BLaER1 treated with 17β-estradiol and CSF1 and Interleukin-3, amounts not matched to agents 10 nM and 100 nM (cell line): ENCODE results near the gene GPR161.

ENCODE experiments used
- H3K27ac ChIP-seq, 11 experiments: shearing (Covaris generic); formaldehyde crosslinking; 2 replicates each; pipeline ENCODE4 v1.8.1; 2022
- H3K27me3 ChIP-seq, 11 experiments: shearing (Covaris generic); formaldehyde crosslinking; 2 replicates each; pipeline ENCODE4 v1.8.1; 2022
- H3K36me3 ChIP-seq, 11 experiments: shearing (Covaris generic); formaldehyde crosslinking; 2 replicates each; pipeline ENCODE4 v1.8.1; 2022
- H3K4me1 ChIP-seq, 10 experiments: shearing (Covaris generic); formaldehyde crosslinking; 2 replicates each; pipeline ENCODE4 v1.8.1; 2022
- H3K4me2 ChIP-seq, 11 experiments: shearing (Covaris generic); formaldehyde crosslinking; 2 replicates each; pipeline ENCODE4 v1.8.1; 2022
- H3K4me3 ChIP-seq, 10 experiments: shearing (Covaris generic); formaldehyde crosslinking; 2 replicates each; pipeline ENCODE4 v1.8.1; 2022
- H3K9ac ChIP-seq, 11 experiments: shearing (Covaris generic); formaldehyde crosslinking; 2 replicates each; pipeline ENCODE4 v1.8.1; 2022
- H3K9me3 ChIP-seq, 11 experiments: shearing (Covaris generic); formaldehyde crosslinking; replicated peaks in 1 of 11; 2 replicates each; pipeline ENCODE4 v1.8.1; 2022
- H4K20me1 ChIP-seq, 11 experiments: shearing (Covaris generic); formaldehyde crosslinking; 2 replicates each; pipeline ENCODE4 v1.8.1; 2022
- Cebpa-rat ChIP-seq, 11 experiments: shearing (Covaris generic); IDR thresholded peaks; 2 replicates each; pipeline ENCODE4 v1.8.1; 2022

Gene GPR161

GRCh38 chr1:168093616-168094015 is 43.1 kb downstream of the GPR161 start:
- no peak for TF ChIP-seq Cebpa-rat (IDR thresholded peaks at IDR 0.05)
- Histone ChIP-seq H3K9me3 (no peaks in the 10 kb centered on the region), H3K36me3 (no peaks in the 10 kb centered on the region), H3K9ac (no peak overlapping the region), H4K20me1 (no peaks in the 10 kb centered on the region), H3K4me1 (peaks cover 6 to 18% (median 8%) of the 10 kb centered on the region in 10 experiments; a peak in 14 of 20 replicates), H3K4me3 (no peak overlapping the region), H3K27me3 (no peaks in the 10 kb centered on the region), H3K27ac (no peak overlapping the region), H3K4me2 (peak overlapping the region in 9 of 11 experiments; percentile 6 to 47 (median 30); a peak in 6 of 22 replicates)

GRCh38 chr1:168092566-168093355 is 44.0 kb downstream of the GPR161 start:
- Histone ChIP-seq H3K9me3 (no peaks in the 10 kb centered on the region), H3K4me3 (no peak overlapping the region), H3K4me1 (peaks cover 6 to 18% (median 8%) of the 10 kb centered on the region in 10 experiments; a peak in 14 of 20 replicates), H3K4me2 (no peak overlapping the region), H3K27me3 (no peaks in the 10 kb centered on the region), H3K27ac (no peak overlapping the region), H3K9ac (no peak overlapping the region), H3K36me3 (no peaks in the 10 kb centered on the region), H4K20me1 (no peaks in the 10 kb centered on the region)
- no peak for TF ChIP-seq Cebpa-rat (IDR thresholded peaks at IDR 0.05)

- Histone ChIP-seq H3K36me3 (no peaks in the 10 kb centered on the region), H3K27ac (no peak overlapping the region), H3K4me1 (peaks cover 6 to 18% (median 8%) of the 10 kb centered on the region in 10 experiments; a peak in 14 of 20 replicates), H4K20me1 (no peaks in the 10 kb centered on the region), H3K27me3 (no peaks in the 10 kb centered on the region), H3K4me2 (no peak overlapping the region), H3K4me3 (no peak overlapping the region), H3K9me3 (no peaks in the 10 kb centered on the region), H3K9ac (no peak overlapping the region)
- TF ChIP-seq Cebpa-rat (IDR thresholded peaks at IDR 0.05), result no peak
These were observed 44.8 kb downstream of the GPR161 start for GRCh38 chr1:168091720-168092550.

- H3K4me1 ChIP-seq, result peaks cover 6 to 18% (median 8%) of the 10 kb centered on the region in 10 experiments; a peak in 14 of 20 replicates
- H3K9ac ChIP-seq, result no peak overlapping the region
- H3K4me2 ChIP-seq, result no peak overlapping the region
- TF ChIP-seq Cebpa-rat (IDR thresholded peaks at IDR 0.05), result no peak
- no peaks in the 10 kb centered on the region for H4K20me1 ChIP-seq
- H3K27ac ChIP-seq, result no peak overlapping the region
- no peak overlapping the region for H3K4me3 ChIP-seq
- H3K9me3 ChIP-seq, result no peaks in the 10 kb centered on the region
- no peaks in the 10 kb centered on the region for H3K36me3 ChIP-seq
- H3K27me3 ChIP-seq, result no peaks in the 10 kb centered on the region
These were observed 45.7 kb downstream of the GPR161 start for GRCh38 chr1:168091063-168091462.

GRCh38 chr1:168090395-168090794 is 46.3 kb downstream of the GPR161 start:
- Histone ChIP-seq H4K20me1 (no peaks in the 10 kb centered on the region; a peak in 1 of 22 replicates), H3K9me3 (no peaks in the 10 kb centered on the region), H3K4me3 (no peak overlapping the region), H3K27ac (no peak overlapping the region), H3K27me3 (no peaks in the 10 kb centered on the region), H3K4me1 (peaks cover 6 to 18% (median 8%) of the 10 kb centered on the region in 10 experiments; a peak in 14 of 20 replicates), H3K4me2 (no peak overlapping the region), H3K9ac (no peak overlapping the region), H3K36me3 (no peaks in the 10 kb centered on the region)
- TF ChIP-seq Cebpa-rat (IDR thresholded peaks at IDR 0.05), result no peak

DNA sequence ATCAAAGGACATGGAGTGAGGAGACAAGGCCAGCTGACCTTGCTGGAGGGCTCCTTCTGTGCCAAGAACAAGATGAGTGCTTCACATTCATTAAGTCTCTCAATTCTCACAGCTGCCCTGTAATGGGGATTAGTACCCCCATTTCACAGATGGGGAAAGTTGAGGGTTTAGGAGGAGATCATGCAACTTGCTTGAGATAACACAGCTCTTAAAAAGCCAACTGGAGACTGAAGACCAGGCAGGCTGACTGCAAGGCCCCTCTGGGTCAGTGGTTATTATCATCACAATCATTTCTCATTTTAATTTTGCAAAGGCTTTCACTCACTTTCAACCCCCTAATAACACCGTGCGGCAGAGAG is 46.8 kb downstream of the GPR161 start:
- H3K27me3 ChIP-seq, result no peaks in the 10 kb centered on the region
- no peaks in the 10 kb centered on the region for H3K9me3 ChIP-seq
- no peak overlapping the region for H3K9ac ChIP-seq
- TF ChIP-seq Cebpa-rat (IDR thresholded peaks at IDR 0.05), result no peak
- H3K4me2 ChIP-seq, result no peak overlapping the region
- no peaks in the 10 kb centered on the region for H3K36me3 ChIP-seq
- peaks cover 6 to 18% (median 8%) of the 10 kb centered on the region in 10 experiments; a peak in 14 of 20 replicates for H3K4me1 ChIP-seq
- H4K20me1 ChIP-seq, result no peaks in the 10 kb centered on the region; a peak in 1 of 22 replicates
- no peak overlapping the region for H3K4me3 ChIP-seq
- no peak overlapping the region for H3K27ac ChIP-seq

GRCh38 chr1:168089326-168089978 is 47.3 kb downstream of the GPR161 start:
- no peak overlapping the region for H3K9ac ChIP-seq
- H3K27me3 ChIP-seq, result no peaks in the 10 kb centered on the region
- no peak overlapping the region for H3K27ac ChIP-seq
- H3K4me3 ChIP-seq, result no peak overlapping the region
- H3K36me3 ChIP-seq, result no peaks in the 10 kb centered on the region
- H3K4me2 ChIP-seq, result no peak overlapping the region
- H3K4me1 ChIP-seq, result peaks cover 5 to 14% (median 8%) of the 10 kb centered on the region in 10 experiments; a peak in 14 of 20 replicates
- no peaks in the 10 kb centered on the region; a peak in 1 of 22 replicates for H4K20me1 ChIP-seq
- H3K9me3 ChIP-seq, result no peaks in the 10 kb centered on the region
- no peak for TF ChIP-seq Cebpa-rat (IDR thresholded peaks at IDR 0.05)

- no peak for TF ChIP-seq Cebpa-rat (IDR thresholded peaks at IDR 0.05)
- peaks cover 0 to 8% (median under 1%) of the 10 kb centered on the region in 10 experiments; a peak in 6 of 20 replicates for H3K4me1 ChIP-seq
- H3K36me3 ChIP-seq, result no peaks in the 10 kb centered on the region
- no peaks in the 10 kb centered on the region for H3K9me3 ChIP-seq
- H3K27ac ChIP-seq, result no peak overlapping the region
- H3K9ac ChIP-seq, result no peak overlapping the region
- no peaks in the 10 kb centered on the region for H3K27me3 ChIP-seq
- H3K4me3 ChIP-seq, result no peak overlapping the region
- no peaks in the 10 kb centered on the region; a peak in 2 of 22 replicates for H4K20me1 ChIP-seq
- H3K4me2 ChIP-seq, result no peak overlapping the region
These were observed 48.0 kb downstream of the GPR161 start for GRCh38 chr1:168088511-168089325.
